IPS-18a (cell line): ENCODE measurements around the gene LIN7A.

ENCODE experiments used
- H3K27ac ChIP-seq: one replicate; pipeline ENCODE4 v1.5.1; 2013; ENCODE audit warnings: low read length
- H3K27me3 ChIP-seq: one replicate; pipeline ENCODE4 v1.6.1; 2013; ENCODE audit warnings: mild to moderate bottlenecking, low read length; ENCODE audit not compliant: control insufficient read depth, insufficient read depth
- H3K36me3 ChIP-seq: one replicate; pipeline ENCODE4 v1.6.1; 2013; ENCODE audit warnings: low read depth, low read length; ENCODE audit not compliant: control insufficient read depth
- H3K4me1 ChIP-seq: one replicate; pipeline ENCODE4 v1.6.1; 2013; ENCODE audit warnings: low read depth, low read length; ENCODE audit not compliant: control insufficient read depth
- H3K4me3 ChIP-seq: one replicate; pipeline ENCODE4 v1.5.1; 2013; ENCODE audit warnings: low read length
- H3K9ac ChIP-seq: one replicate; pipeline ENCODE4 v1.6.1; 2013; ENCODE audit warnings: mild to moderate bottlenecking, low read length, moderate library complexity
- H3K9me3 ChIP-seq: one replicate; pipeline ENCODE4 v1.6.1; 2013; ENCODE audit warnings: low read depth, low read length; ENCODE audit not compliant: control insufficient read depth

LIN7A gene

GRCh38 chr12:80943338-80943737, 5.6 kb upstream of the LIN7A start:
- Histone ChIP-seq H3K36me3 (no peaks in the 10 kb centered on the region), H3K4me1 (peaks cover 5% of the 10 kb centered on the region), H3K9me3 (no peaks in the 10 kb centered on the region), H3K9ac (no peak overlapping the region), H3K27ac (no peak overlapping the region), H3K27me3 (peaks cover 14% of the 10 kb centered on the region), H3K4me3 (no peak overlapping the region)

GRCh38 chr12:80941916-80942315, 4.2 kb upstream of the LIN7A start:
- no peaks in the 10 kb centered on the region for H3K36me3 ChIP-seq
- H3K9ac ChIP-seq, result no peak overlapping the region
- H3K9me3 ChIP-seq, result no peaks in the 10 kb centered on the region
- H3K27me3 ChIP-seq, result peaks cover 21% of the 10 kb centered on the region
- H3K4me1 ChIP-seq, result peaks cover 10% of the 10 kb centered on the region
- no peak overlapping the region for H3K27ac ChIP-seq
- H3K4me3 ChIP-seq, result no peak overlapping the region

GRCh38 chr12:80939231-80939950, 1.7 kb upstream of the LIN7A start:
- H3K9ac ChIP-seq, result no peak overlapping the region
- H3K27me3 ChIP-seq, result peaks cover 32% of the 10 kb centered on the region
- H3K4me1 ChIP-seq, result peaks cover 18% of the 10 kb centered on the region
- H3K36me3 ChIP-seq, result no peaks in the 10 kb centered on the region
- no peak overlapping the region for H3K27ac ChIP-seq
- H3K4me3 ChIP-seq, result no peak overlapping the region
- H3K9me3 ChIP-seq, result no peaks in the 10 kb centered on the region

GRCh38 chr12:80938397-80938796, 663 bp upstream of the LIN7A start:
- Histone ChIP-seq H3K27me3 (peaks cover 32% of the 10 kb centered on the region), H3K4me1 (peaks cover 21% of the 10 kb centered on the region), H3K9me3 (no peaks in the 10 kb centered on the region), H3K9ac (peak overlapping the region; percentile 42), H3K27ac (no peak overlapping the region), H3K4me3 (peak overlapping the region; percentile 97), H3K36me3 (no peaks in the 10 kb centered on the region)

GRCh38 chr12:80936642-80937390, 918 bp downstream of the LIN7A start:
- no peak overlapping the region for H3K27ac ChIP-seq

GRCh38 chr12:80936353-80936641, 1.4 kb downstream of the LIN7A start:
- Histone ChIP-seq H3K9me3 (no peaks in the 10 kb centered on the region), H3K4me3 (peak overlapping the region; percentile 97), H3K36me3 (no peaks in the 10 kb centered on the region), H3K4me1 (peaks cover 25% of the 10 kb centered on the region), H3K27me3 (peaks cover 32% of the 10 kb centered on the region), H3K27ac (no peak overlapping the region), H3K9ac (peak overlapping the region; percentile 74)

More at GRCh38 chr12:80936642-80937390, 918 bp downstream of the LIN7A start:
- H3K9me3 ChIP-seq, result no peaks in the 10 kb centered on the region
- no peaks in the 10 kb centered on the region for H3K36me3 ChIP-seq
- peaks cover 32% of the 10 kb centered on the region for H3K27me3 ChIP-seq
- peak overlapping the region; percentile 74 for H3K9ac ChIP-seq
- H3K4me3 ChIP-seq, result peak overlapping the region; percentile 97
- H3K4me1 ChIP-seq, result peaks cover 25% of the 10 kb centered on the region

- Histone ChIP-seq H3K27ac (no peak overlapping the region), H3K36me3 (no peaks in the 10 kb centered on the region), H3K9ac (no peak overlapping the region), H3K9me3 (no peaks in the 10 kb centered on the region), H3K27me3 (peaks cover 32% of the 10 kb centered on the region), H3K4me1 (peaks cover 25% of the 10 kb centered on the region), H3K4me3 (no peak overlapping the region)
These were observed 2.6 kb downstream of the LIN7A start for GRCh38 chr12:80935111-80935510.

- Histone ChIP-seq H3K27me3 (no peaks in the 10 kb centered on the region), H3K4me3 (no peak overlapping the region), H3K27ac (no peak overlapping the region), H3K9ac (no peak overlapping the region), H3K9me3 (no peaks in the 10 kb centered on the region), H3K4me1 (no peaks in the 10 kb centered on the region), H3K36me3 (no peaks in the 10 kb centered on the region)
These were observed 11.8 kb downstream of the LIN7A start for GRCh38 chr12:80925983-80926382.

- H3K27me3 ChIP-seq, result no peaks in the 10 kb centered on the region
- no peaks in the 10 kb centered on the region for H3K4me1 ChIP-seq
- H3K36me3 ChIP-seq, result no peaks in the 10 kb centered on the region
- H3K27ac ChIP-seq, result no peak overlapping the region
- no peaks in the 10 kb centered on the region for H3K9me3 ChIP-seq
- H3K4me3 ChIP-seq, result no peak overlapping the region
- H3K9ac ChIP-seq, result no peak overlapping the region
These were observed 12.5 kb downstream of the LIN7A start for GRCh38 chr12:80925237-80925636.

- Histone ChIP-seq H3K4me1 (no peaks in the 10 kb centered on the region), H3K27me3 (no peaks in the 10 kb centered on the region), H3K36me3 (no peaks in the 10 kb centered on the region), H3K27ac (no peak overlapping the region), H3K4me3 (no peak overlapping the region), H3K9ac (no peak overlapping the region), H3K9me3 (no peaks in the 10 kb centered on the region)
These were observed 13.3 kb downstream of the LIN7A start for GRCh38 chr12:80924437-80924836.

GRCh38 chr12:80920006-80920405, 17.7 kb downstream of the LIN7A start:
- Histone ChIP-seq H3K27me3 (no peaks in the 10 kb centered on the region), H3K36me3 (no peaks in the 10 kb centered on the region), H3K9me3 (no peaks in the 10 kb centered on the region), H3K9ac (no peak overlapping the region), H3K4me3 (no peak overlapping the region), H3K27ac (no peak overlapping the region), H3K4me1 (no peaks in the 10 kb centered on the region)

- Histone ChIP-seq H3K27ac (no peak overlapping the region), H3K36me3 (no peaks in the 10 kb centered on the region), H3K9me3 (no peaks in the 10 kb centered on the region), H3K9ac (no peak overlapping the region), H3K27me3 (no peaks in the 10 kb centered on the region), H3K4me3 (no peak overlapping the region), H3K4me1 (no peaks in the 10 kb centered on the region)
These were observed 20.1 kb downstream of the LIN7A start for GRCh38 chr12:80917651-80918050.
